Muscle layer of colon (tissue), 2 donors: ENCODE results near the gene SCYGR1.

Source experiments
- H3K27ac ChIP-seq: one replicate; pipeline ENCODE4 v1.7.0; 2013; ENCODE audit warnings: low read depth, mild to moderate bottlenecking, low read length, moderate library complexity
- H3K27me3 ChIP-seq, 2 donors: one replicate each; pipeline ENCODE4 v1.7.0; 2013; ENCODE audit warnings: low read length in 2 of 2, mild to moderate bottlenecking in 2 of 2; ENCODE audit not compliant: insufficient read depth in 2 of 2, control insufficient read depth in 1 of 2
- H3K36me3 ChIP-seq: one replicate; pipeline ENCODE4 v1.7.0; 2013; ENCODE audit warnings: mild to moderate bottlenecking, low read length; ENCODE audit not compliant: insufficient read depth
- H3K4me1 ChIP-seq: one replicate; pipeline ENCODE4 v1.7.0; 2013; ENCODE audit warnings: mild to moderate bottlenecking, low read length; ENCODE audit not compliant: insufficient read depth
- H3K4me3 ChIP-seq, 2 donors: one replicate each; pipeline ENCODE4 v1.7.0; 2013; ENCODE audit warnings: low read length in 2 of 2, low read depth in 1 of 2, mild to moderate bottlenecking in 1 of 2, moderate library complexity in 1 of 2
- H3K9ac ChIP-seq: one replicate; pipeline ENCODE4 v1.7.0; 2013; ENCODE audit warnings: low read length
- H3K9me3 ChIP-seq: one replicate; pipeline ENCODE4 v1.7.0; 2013; ENCODE audit warnings: mild to moderate bottlenecking, low read length
- donor health status: abdominal sarcoma.
- donor health status: Adenocarcinoma of cecum.

SCYGR1 gene

DNA sequence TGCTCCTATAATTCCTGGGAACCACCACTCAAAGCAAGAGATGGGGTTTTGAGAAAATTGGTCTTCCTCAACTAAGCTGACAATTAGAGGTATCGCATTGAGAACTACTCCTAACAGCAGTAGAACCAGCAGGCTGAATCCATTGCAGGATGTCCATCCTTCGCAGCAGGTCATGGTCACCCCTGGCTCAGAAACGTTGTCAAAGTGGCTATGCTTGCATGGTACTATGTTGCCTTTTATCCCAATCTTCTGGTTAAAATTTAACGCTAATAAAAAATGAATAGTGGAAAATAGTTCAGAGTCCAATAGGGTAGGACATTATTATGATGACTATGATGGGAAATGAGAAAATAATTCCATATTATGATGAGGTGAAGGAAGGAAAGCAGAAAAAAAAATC, 8.7 kb downstream of the SCYGR1 start, which contains the start of gene TM4SF20:
TM4SF20 (minus strand) TSS at position 212 of the 400 bp plus-strand sequence; CDS start at position 174, 38 bp downstream.
- H3K36me3 ChIP-seq, result no peaks in the 10 kb centered on the region
- no peaks in the 10 kb centered on the region for H3K4me1 ChIP-seq
- H3K9me3 ChIP-seq, result no peaks in the 10 kb centered on the region
- no peak within 1 kb of the TSS for H3K9ac ChIP-seq
- no peak within 1 kb of the TSS for H3K27ac ChIP-seq
- no peaks in the 10 kb centered on the region for H3K27me3 ChIP-seq
- H3K4me3 ChIP-seq, result no peak within 1 kb of the TSS

DNA sequence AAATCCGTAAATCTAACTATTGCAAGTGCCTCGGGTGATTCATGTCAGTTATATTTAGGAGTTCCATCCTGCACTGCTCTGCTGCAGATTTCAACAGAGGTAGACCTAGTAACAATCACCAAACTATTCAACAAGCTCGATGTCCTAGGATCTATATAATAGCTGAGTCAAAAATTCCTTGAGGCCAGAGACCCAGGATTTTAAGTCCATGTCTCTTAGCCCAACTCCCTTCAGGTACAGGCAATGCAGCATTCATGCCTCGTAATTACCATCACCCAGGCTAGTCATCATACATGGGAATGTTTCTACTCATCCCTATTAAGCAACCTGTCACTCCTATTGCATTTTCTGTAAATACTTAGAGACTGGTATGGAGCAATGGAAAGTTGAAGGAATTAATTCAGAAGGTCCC, 9.4 kb downstream of the SCYGR1 start:
- H3K27ac ChIP-seq, result no peak overlapping the region
- no peak overlapping the region for H3K9ac ChIP-seq
- no peaks in the 10 kb centered on the region for H3K36me3 ChIP-seq
- no peaks in the 10 kb centered on the region for H3K9me3 ChIP-seq
- H3K4me1 ChIP-seq, result no peaks in the 10 kb centered on the region
- no peak overlapping the region for H3K4me3 ChIP-seq
- H3K27me3 ChIP-seq, result no peaks in the 10 kb centered on the region

DNA sequence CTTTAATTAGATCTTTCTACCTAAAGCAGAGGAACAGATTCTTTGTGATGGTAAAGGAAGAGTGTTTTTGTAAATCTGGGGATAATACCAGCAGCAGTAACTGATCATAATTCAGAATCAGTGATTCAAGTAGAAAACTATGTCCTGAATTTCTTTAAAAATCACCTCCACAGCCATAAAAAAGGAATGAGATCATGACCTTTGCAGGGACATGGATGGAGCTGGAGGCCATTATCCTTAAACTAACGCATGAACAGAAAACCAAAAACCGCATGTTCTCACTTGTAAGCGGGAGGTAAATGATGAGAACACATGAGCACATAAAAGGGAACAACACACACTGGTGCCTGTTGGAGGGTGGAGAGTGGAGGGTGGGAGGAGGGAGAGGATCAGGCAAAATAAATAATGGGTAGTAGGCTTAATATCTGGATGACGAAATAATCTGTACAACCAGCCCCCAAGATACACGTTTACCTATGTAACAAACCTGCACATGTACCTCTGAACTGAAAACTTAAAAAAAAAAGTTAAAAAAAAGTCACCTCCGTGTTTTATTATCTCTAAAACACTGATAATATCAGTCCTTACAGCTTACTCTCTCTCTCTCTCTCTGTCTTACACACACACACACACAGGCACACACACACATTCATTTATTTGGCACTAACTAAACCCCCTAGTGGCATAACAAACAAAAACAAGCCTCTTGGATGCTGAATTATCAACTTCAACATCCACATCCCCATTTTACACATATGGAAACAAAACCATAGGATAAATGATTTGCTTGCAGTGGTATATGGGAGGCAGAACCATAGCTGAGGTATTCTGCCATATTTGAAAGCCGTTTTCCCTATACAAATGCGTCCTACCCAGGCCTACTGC, 10.0 kb downstream of the SCYGR1 start:
- Histone ChIP-seq H3K9me3 (no peaks in the 10 kb centered on the region), H3K27me3 (no peaks in the 10 kb centered on the region), H3K27ac (no peak overlapping the region), H3K4me1 (no peaks in the 10 kb centered on the region), H3K4me3 (no peak overlapping the region), H3K9ac (no peak overlapping the region), H3K36me3 (no peaks in the 10 kb centered on the region)

DNA sequence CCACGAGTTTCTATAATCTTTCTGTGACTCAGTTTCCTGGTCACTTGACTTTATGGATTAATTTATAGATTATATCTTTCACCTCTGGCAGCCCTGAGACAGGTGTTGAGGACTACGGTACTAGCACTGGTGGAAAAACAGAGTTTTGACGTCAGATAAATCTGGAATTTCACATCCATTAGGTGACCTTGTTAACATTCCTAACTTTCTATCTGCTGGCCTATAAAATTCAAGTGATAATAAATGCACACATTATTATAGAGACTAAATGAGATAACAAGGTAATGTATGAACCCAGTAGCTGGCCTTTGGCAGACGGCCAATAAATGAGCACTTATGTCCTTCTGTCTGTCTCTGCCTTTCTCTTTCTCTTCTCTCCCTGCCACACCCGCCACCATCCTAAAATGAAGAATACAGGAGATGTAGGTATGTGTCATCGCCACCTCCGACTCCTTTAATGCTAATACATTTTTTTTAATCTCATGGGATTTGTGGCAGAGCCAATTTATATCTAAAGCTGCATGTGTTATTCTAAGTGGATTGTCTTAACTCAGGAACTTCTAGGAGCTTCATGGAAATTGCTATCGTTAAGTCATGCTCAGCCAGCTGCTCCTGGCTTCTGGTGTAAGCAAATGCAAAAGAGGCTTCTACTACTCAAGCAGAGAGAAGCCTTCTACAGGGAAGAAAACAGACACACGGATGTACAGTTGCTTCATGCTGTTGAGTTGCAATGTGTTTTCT, 10.9 kb downstream of the SCYGR1 start:
- H3K9me3 ChIP-seq, result no peaks in the 10 kb centered on the region
- H3K27me3 ChIP-seq, result no peaks in the 10 kb centered on the region
- H3K36me3 ChIP-seq, result no peaks in the 10 kb centered on the region
- H3K4me3 ChIP-seq, result no peak overlapping the region
- H3K27ac ChIP-seq, result no peak overlapping the region
- no peak overlapping the region for H3K9ac ChIP-seq
- no peaks in the 10 kb centered on the region for H3K4me1 ChIP-seq

DNA sequence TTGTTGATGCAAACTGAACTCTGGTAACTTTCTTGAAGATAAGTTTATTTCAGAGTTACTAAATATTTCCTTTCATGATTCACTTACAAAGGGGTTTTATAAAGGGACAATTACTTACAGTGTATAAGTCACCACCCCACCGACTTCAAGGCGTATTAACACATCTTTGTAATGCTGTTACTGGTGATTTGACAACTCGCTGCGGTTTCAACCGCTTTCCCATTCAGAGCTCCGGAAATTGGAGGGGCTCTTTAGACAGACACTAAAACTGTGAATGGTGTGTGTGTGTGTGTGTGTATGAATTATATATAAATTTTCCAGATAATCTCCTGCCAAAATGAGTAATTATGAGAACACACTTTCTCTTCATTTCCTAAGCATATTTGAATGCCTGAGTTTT, 13.6 kb downstream of the SCYGR1 start:
- no peaks in the 10 kb centered on the region for H3K36me3 ChIP-seq
- no peak overlapping the region for H3K27ac ChIP-seq
- H3K27me3 ChIP-seq, result no peaks in the 10 kb centered on the region
- H3K4me3 ChIP-seq, result no peak overlapping the region
- no peaks in the 10 kb centered on the region for H3K9me3 ChIP-seq
- no peaks in the 10 kb centered on the region for H3K4me1 ChIP-seq
- no peak overlapping the region for H3K9ac ChIP-seq

DNA sequence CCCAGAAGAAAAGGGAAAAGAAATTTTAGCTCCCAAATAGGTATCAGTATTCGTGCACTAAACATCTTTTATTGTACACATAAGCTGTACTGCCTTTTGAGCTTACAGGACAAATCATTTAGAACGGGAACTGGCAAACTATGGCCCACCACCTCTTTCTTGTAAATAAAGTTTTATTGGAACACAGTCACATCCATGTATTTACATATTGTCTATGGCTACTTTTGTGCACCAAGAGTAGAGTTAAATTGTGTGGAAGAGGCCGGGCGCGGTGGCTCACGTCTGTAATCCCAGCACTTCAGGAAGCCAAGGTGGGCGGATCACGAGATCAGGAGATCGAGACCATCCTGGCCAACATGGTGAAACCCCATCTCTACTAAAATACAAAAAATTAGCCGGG, 14.4 kb downstream of the SCYGR1 start:
- Histone ChIP-seq H3K9ac (no peak overlapping the region), H3K27me3 (no peaks in the 10 kb centered on the region), H3K9me3 (no peaks in the 10 kb centered on the region), H3K36me3 (no peaks in the 10 kb centered on the region), H3K4me3 (no peak overlapping the region), H3K27ac (no peak overlapping the region), H3K4me1 (no peaks in the 10 kb centered on the region)

DNA sequence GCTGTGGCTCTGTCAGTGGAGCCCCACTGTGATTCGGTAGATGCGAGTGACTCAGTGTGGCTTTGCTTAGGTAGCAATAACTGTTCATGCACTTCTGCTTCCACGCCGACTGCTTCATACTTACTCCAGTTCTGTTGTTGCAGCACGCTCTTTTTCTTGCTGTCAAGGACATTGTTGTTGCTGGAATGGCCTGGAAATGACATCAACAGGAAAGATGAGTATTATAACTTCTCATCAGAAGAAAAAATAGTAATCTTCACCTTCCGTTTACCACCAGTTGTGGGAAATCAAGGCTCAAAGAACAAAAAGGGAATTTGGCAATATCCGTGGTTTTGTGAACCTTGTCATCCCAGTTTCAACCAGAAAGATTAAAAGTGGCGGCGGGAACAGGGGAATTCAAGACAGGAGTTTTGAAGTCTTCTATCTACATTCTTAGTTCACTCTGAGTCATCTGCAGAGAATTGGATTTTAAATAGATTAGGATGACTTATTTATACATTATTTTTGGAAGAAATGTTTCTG, 16.9 kb downstream of the SCYGR1 start:
- Histone ChIP-seq H3K27ac (no peak overlapping the region), H3K9ac (no peak overlapping the region), H3K36me3 (no peaks in the 10 kb centered on the region), H3K9me3 (no peaks in the 10 kb centered on the region), H3K27me3 (no peaks in the 10 kb centered on the region), H3K4me1 (peaks cover 10% of the 10 kb centered on the region), H3K4me3 (no peak overlapping the region)

DNA sequence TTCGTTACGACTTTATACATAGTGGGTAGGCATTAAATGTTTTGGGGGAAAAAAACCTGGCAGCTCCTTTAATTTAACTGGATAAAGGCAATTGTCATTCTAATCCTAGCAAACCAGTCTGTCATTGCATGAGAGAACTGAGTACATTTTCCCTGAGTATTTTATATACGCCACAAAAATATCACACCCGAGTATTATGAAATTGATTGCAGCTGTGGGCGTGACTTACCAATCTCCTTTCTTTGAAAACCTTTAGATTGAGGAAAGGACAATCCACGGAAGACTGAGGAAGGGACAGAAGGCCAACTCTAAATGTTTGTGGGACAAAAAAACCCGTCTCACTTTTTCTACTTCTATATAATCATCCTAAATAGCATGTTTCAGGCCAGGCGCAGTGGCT, 17.7 kb downstream of the SCYGR1 start:
- H3K27ac ChIP-seq, result no peak overlapping the region
- H3K36me3 ChIP-seq, result no peaks in the 10 kb centered on the region
- H3K4me3 ChIP-seq, result no peak overlapping the region
- peaks cover 10% of the 10 kb centered on the region for H3K4me1 ChIP-seq
- no peaks in the 10 kb centered on the region for H3K9me3 ChIP-seq
- no peaks in the 10 kb centered on the region for H3K27me3 ChIP-seq
- no peak overlapping the region for H3K9ac ChIP-seq

DNA sequence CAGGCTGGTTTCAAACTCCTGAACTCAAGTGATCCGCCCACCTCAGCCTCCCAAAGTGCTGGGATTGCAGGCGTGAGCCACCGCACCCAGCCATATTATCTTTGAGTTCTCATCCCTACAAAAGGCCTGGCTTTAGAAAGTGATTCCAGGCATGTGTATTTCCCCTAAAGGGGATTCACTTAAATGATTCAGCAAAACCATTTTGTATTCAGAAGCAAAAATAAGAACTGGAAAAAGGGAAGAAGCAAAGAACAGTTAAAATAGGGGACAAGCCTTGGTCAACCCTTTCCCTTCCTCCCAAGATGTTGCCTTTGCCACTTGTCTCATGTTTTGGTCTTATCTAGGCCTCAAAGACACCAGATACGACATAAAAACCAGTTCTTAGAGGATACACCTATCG, 19.2 kb downstream of the SCYGR1 start:
- Histone ChIP-seq H3K27me3 (no peaks in the 10 kb centered on the region), H3K9ac (no peak overlapping the region), H3K9me3 (no peaks in the 10 kb centered on the region), H3K4me1 (peaks cover 10% of the 10 kb centered on the region), H3K27ac (no peak overlapping the region), H3K36me3 (no peaks in the 10 kb centered on the region), H3K4me3 (no peak overlapping the region)

DNA sequence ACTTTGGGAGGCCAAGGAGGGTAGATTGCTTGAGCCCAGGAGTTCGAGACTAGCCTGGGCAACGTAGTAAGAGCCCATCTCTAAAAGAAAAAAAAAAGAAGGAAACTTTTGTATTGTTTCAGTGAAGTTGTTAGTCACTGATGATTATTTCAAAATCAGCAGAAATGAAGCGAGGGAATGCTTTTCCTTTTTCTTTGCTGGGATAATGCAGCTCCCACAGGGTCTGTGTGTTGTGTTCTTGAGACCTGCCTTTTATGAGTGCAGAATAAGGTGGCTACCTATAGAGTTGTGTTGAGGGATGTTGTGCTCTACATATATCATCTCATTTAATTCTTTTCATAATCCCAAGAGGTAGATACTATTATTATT, 20.3 kb downstream of the SCYGR1 start:
- peaks cover 10% of the 10 kb centered on the region for H3K4me1 ChIP-seq
- H3K9me3 ChIP-seq, result no peaks in the 10 kb centered on the region
- H3K9ac ChIP-seq, result no peak overlapping the region
- H3K36me3 ChIP-seq, result no peaks in the 10 kb centered on the region
- no peak overlapping the region for H3K4me3 ChIP-seq
- H3K27me3 ChIP-seq, result no peaks in the 10 kb centered on the region
- no peak overlapping the region for H3K27ac ChIP-seq

DNA sequence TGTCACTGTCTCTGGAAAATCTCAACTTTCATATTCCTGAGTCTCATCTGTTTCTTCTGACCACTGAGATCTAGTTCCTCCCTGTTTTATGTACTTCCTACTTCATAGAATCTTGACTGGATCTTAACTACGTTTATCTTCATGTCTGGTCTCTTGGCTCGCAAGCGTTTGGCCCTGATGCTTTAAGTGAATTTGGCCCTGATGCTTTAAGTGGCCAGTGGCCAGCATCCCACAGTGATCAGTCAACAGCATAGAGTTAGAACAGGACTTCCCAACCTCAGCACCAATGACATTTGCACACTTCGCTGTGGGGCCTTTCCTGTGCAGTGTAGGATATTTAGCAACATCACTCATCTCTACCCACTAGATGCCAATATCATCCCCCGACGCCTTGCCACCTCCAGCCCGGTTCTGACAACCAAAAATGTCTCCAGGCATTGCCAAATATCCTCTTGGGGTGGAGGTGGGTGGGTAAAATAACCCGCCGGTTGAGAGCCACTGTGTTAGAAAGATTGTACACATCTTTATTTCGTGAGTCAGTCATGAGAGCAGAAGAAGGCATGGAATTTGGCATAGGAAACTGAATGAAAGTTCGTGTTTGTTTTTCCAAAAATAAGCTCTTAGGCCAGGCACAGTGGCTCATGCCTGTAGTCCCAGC, 20.9 kb downstream of the SCYGR1 start:
- Histone ChIP-seq H3K36me3 (no peaks in the 10 kb centered on the region), H3K9ac (no peak overlapping the region), H3K27ac (no peak overlapping the region), H3K27me3 (no peaks in the 10 kb centered on the region), H3K9me3 (no peaks in the 10 kb centered on the region), H3K4me1 (peaks cover 10% of the 10 kb centered on the region), H3K4me3 (no peak overlapping the region)
